ENCODE measurements around the gene NR3C1.

NR3C1 gene

DNA sequence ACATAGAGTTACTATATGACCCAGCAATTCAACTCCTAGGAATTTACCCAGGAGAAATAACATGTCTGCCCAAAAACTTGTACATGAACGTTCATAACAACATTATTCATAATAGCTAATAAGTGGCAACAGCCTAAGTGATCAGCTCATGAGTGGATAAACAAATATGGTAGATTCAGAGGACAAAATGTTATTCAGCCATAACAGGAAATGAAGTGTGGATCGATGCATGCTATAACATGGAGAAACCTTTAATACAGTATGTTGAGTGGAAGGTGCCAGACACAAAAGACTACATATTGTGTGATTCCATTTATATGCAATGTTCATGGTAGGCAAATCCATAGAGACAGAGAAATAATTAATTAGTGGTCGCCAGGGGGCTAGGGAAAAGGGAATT lies 22.3 kb upstream of the NR3C1 start:
- H3K9me3 ChIP-seq (ENCODE audit: control insufficient read depth, low read length), result no peaks in the 10 kb centered on the region
- H3K36me3 ChIP-seq (ENCODE audit: control insufficient read depth, insufficient read depth, low read length), result no peaks in the 10 kb centered on the region
- no peak overlapping the region for H3K4me3 ChIP-seq (ENCODE audit: extremely low read depth, insufficient read depth, low read length, poor library complexity, severe bottlenecking)
- no peaks in the 10 kb centered on the region for H3K4me1 ChIP-seq (ENCODE audit: control insufficient read depth, insufficient read depth, low read length, poor library complexity, severe bottlenecking)
- no peak overlapping the region for H3K27ac ChIP-seq (ENCODE audit: low read depth, low read length, severe bottlenecking)
- 79 to 100% methylated on average over 1 to 2 of the region's 3 CpGs for WGBS, 2 experiments (ENCODE audit: insufficient coverage in 2 of 2)

GRCh38 chr5:143418140-143418866 lies 14.8 kb upstream of the NR3C1 start:
- Histone ChIP-seq H3K4me3 (ENCODE audit: extremely low read depth, insufficient read depth, low read length, poor library complexity, severe bottlenecking) (no peak overlapping the region), H3K36me3 (ENCODE audit: control insufficient read depth, insufficient read depth, low read length) (no peaks in the 10 kb centered on the region), H3K27ac (ENCODE audit: low read depth, low read length, severe bottlenecking) (no peak overlapping the region), H3K4me1 (ENCODE audit: control insufficient read depth, insufficient read depth, low read length, poor library complexity, severe bottlenecking) (peaks cover 5% of the 10 kb centered on the region), H3K9me3 (ENCODE audit: control insufficient read depth, low read length) (no peaks in the 10 kb centered on the region)
- 78 to 88% methylated on average over 1 to 2 of the region's 2 CpGs for WGBS, 2 experiments (ENCODE audit: insufficient coverage in 2 of 2)

DNA sequence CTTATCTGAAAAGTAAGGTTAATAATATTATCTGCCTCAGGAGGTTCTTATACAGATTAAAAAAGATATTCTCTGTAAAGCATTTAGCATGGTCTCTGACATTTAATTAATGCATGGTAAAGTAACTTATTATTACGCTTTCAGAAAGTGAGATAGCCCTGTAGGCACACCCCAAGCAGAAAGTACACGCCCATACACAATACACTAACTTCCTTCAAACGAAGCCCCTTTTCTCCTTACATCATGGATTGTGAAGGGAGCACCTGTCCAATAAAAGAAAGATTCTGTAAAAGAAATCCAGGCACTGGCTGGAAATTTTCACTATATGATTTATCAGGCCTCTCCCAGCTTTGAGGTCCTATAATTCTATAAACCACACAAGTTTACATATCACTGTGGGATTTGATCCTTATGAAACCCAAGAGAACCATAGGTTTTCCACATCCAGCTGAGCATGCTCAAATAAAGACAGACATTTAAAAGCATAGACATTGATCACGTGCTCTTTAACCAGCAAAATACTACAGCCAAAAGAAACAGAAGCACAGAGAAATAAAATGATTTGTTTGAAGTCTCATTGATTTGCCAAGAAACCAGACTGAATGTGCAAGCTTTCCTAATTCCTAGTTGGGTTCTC lies 14.1 kb upstream of the NR3C1 start:
- no peaks in the 10 kb centered on the region for H3K9me3 ChIP-seq (ENCODE audit: control insufficient read depth, low read length)
- 100% methylated on average over 2 of the region's 4 CpGs; no CpG with 5 or more reads in 1 of the 2 experiments for WGBS, 2 experiments (ENCODE audit: insufficient coverage in 2 of 2)
- H3K27ac ChIP-seq (ENCODE audit: low read depth, low read length, severe bottlenecking), result no peak overlapping the region
- H3K4me3 ChIP-seq (ENCODE audit: extremely low read depth, insufficient read depth, low read length, poor library complexity, severe bottlenecking), result no peak overlapping the region
- no peaks in the 10 kb centered on the region for H3K36me3 ChIP-seq (ENCODE audit: control insufficient read depth, insufficient read depth, low read length)
- H3K4me1 ChIP-seq (ENCODE audit: control insufficient read depth, insufficient read depth, low read length, poor library complexity, severe bottlenecking), result peaks cover 10% of the 10 kb centered on the region

DNA sequence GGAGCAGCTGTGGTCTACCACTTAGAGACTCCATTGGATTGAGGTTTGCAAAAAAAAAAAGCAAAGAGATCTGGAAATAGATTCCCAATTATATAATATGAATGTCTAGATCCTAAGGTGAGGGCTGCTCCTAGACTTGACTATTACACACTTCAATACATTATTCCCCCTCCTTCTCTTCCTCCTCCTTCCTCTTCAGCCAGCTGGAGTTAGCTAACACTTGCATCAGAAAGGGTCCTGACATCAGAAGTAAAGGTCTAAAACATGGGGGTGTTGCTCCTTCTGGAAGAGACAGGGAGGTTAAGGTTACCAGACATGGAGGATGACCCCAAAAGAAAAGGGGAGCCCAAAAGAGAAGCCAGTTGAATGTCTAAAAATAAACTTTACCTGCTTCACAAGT lies 12.9 kb upstream of the NR3C1 start:
- Histone ChIP-seq H3K9me3 (ENCODE audit: control insufficient read depth, low read length) (no peaks in the 10 kb centered on the region), H3K4me3 (ENCODE audit: extremely low read depth, insufficient read depth, low read length, poor library complexity, severe bottlenecking) (no peak overlapping the region), H3K27ac (ENCODE audit: low read depth, low read length, severe bottlenecking) (no peak overlapping the region), H3K4me1 (ENCODE audit: control insufficient read depth, insufficient read depth, low read length, poor library complexity, severe bottlenecking) (peaks cover 16% of the 10 kb centered on the region), H3K36me3 (ENCODE audit: control insufficient read depth, insufficient read depth, low read length) (no peaks in the 10 kb centered on the region)

DNA sequence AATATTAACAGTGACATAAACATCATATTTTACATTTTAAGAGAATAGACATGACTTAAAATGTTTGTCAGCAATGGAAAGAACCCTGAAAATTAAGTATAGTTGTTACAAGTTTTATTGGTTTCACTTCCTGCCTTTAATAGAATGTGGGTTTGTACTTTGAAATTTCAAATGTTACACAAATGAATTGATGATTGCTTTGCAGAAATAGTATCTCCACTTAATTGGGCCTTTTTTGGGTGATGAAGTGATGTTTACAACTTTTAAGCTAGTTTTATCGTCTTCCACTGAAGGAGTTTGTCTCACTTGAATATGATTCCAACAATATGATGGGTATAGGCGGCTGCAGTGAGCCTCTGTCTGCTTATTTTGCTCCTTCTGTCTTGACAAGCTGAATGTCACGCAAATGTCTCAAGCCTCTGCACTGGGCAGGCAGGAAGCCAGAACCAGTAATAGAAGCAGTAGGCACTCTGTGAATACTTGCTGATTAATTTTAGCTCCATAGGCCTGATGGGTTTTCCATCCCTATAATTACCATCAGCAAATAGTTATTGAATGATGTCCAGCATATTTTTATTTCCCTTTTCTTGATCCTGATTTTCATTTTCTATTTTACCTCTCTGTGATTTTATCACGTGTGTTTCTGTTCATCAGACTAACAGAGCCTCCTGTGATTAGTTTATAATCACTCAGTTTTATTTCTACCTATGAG lies 10.6 kb upstream of the NR3C1 start:
- Histone ChIP-seq H3K27ac (ENCODE audit: low read depth, low read length, severe bottlenecking) (no peak overlapping the region), H3K4me1 (ENCODE audit: control insufficient read depth, insufficient read depth, low read length, poor library complexity, severe bottlenecking) (peaks cover 16% of the 10 kb centered on the region), H3K36me3 (ENCODE audit: control insufficient read depth, insufficient read depth, low read length) (no peaks in the 10 kb centered on the region), H3K9me3 (ENCODE audit: control insufficient read depth, low read length) (no peaks in the 10 kb centered on the region), H3K4me3 (ENCODE audit: extremely low read depth, insufficient read depth, low read length, poor library complexity, severe bottlenecking) (no peak overlapping the region)
- 94 to 100% methylated on average over 1 to 2 of the region's 4 CpGs for WGBS, 2 experiments (ENCODE audit: insufficient coverage in 2 of 2)

DNA sequence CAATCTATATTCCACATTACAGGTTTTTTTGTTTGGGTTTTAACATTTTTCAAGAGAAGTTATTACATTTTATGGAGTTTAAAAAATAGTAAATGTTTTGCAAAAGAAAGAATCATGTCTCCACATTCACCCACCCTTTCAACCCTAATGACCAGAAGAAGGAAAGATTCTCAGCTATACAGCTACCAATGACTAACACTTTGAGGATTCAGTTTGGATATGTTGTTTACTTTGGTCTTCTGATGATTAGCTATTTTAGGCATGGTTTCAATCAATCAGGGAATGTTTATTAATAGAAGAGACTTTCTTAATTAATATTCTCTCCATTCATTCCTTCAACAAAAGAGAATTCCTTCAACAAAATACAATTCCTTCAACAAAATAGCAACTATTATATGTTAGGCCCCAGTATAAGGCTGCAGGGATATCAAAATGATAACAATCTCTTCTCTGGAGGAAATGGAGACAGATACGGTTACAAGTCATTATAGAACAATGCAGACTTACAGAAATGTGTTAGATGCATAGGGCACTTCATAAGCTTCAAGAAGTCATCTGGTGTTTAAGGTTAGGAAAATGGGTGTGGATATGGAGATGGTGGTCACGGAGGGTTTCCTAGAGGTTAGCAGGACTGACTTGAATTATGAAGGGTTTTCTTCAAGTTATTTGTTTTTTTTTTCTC lies 9.3 kb upstream of the NR3C1 start:
- WGBS, 2 experiments (ENCODE audit: insufficient coverage in 2 of 2), result 80 to 89% methylated on average over 1 of the region's 2 CpGs
- Histone ChIP-seq H3K9me3 (ENCODE audit: control insufficient read depth, low read length) (no peaks in the 10 kb centered on the region), H3K36me3 (ENCODE audit: control insufficient read depth, insufficient read depth, low read length) (no peaks in the 10 kb centered on the region), H3K27ac (ENCODE audit: low read depth, low read length, severe bottlenecking) (peak overlapping the region; percentile 26), H3K4me1 (ENCODE audit: control insufficient read depth, insufficient read depth, low read length, poor library complexity, severe bottlenecking) (peaks cover 16% of the 10 kb centered on the region), H3K4me3 (ENCODE audit: extremely low read depth, insufficient read depth, low read length, poor library complexity, severe bottlenecking) (no peak overlapping the region)

DNA sequence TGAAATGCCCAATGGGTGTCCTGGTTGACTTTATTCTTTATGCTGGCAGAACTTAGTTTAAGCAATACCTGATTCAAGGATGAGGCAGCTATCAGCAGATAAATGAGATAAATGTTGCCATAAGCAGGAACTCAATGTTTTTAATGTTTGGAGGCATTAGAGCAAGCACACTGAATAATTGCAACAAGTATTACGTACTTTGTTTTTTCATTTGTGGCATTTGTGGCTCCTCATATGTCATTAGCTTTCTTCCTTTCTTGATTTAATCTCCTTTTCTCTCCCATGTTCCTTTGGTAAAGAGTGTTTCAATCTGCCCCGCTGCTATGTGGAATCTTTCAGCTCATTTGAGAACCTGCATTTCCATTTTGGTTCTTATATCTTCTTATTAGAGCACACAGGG lies 6.4 kb upstream of the NR3C1 start:
- no peaks in the 10 kb centered on the region for H3K9me3 ChIP-seq (ENCODE audit: control insufficient read depth, low read length)
- no peak overlapping the region for H3K27ac ChIP-seq (ENCODE audit: low read depth, low read length, severe bottlenecking)
- H3K4me3 ChIP-seq (ENCODE audit: extremely low read depth, insufficient read depth, low read length, poor library complexity, severe bottlenecking), result no peak overlapping the region
- no peaks in the 10 kb centered on the region for H3K36me3 ChIP-seq (ENCODE audit: control insufficient read depth, insufficient read depth, low read length)
- H3K4me1 ChIP-seq (ENCODE audit: control insufficient read depth, insufficient read depth, low read length, poor library complexity, severe bottlenecking), result peaks cover 21% of the 10 kb centered on the region
- 100% methylated on average over 1 of the region's 2 CpGs; no CpG with 5 or more reads in 1 of the 2 experiments for WGBS, 2 experiments (ENCODE audit: insufficient coverage in 2 of 2)

GRCh38 chr5:143406408-143406807 lies 2.9 kb upstream of the NR3C1 start:
- WGBS, 2 experiments (ENCODE audit: insufficient coverage in 2 of 2), result no CpG with 5 or more reads among the region's 1 CpG
- Histone ChIP-seq H3K27ac (ENCODE audit: low read depth, low read length, severe bottlenecking) (no peak overlapping the region), H3K36me3 (ENCODE audit: control insufficient read depth, insufficient read depth, low read length) (no peaks in the 10 kb centered on the region), H3K4me3 (ENCODE audit: extremely low read depth, insufficient read depth, low read length, poor library complexity, severe bottlenecking) (no peak overlapping the region), H3K9me3 (ENCODE audit: control insufficient read depth, low read length) (no peaks in the 10 kb centered on the region), H3K4me1 (ENCODE audit: control insufficient read depth, insufficient read depth, low read length, poor library complexity, severe bottlenecking) (peaks cover 9% of the 10 kb centered on the region)

DNA sequence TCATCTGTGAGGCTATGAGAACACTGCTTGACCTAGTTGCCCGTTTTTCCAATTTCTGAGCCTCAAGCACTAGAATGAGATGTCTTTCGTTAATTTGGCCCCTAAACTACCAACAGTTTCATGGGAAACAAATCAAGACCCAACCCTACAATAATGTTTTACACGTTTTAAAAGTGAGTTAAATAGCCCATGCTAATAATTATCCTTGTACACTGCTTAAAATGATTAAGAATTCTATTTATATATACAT lies 2.3 kb upstream of the NR3C1 start:
- Histone ChIP-seq H3K27ac (ENCODE audit: low read depth, low read length, severe bottlenecking) (peak overlapping the region; percentile 95), H3K36me3 (ENCODE audit: control insufficient read depth, insufficient read depth, low read length) (no peaks in the 10 kb centered on the region), H3K9me3 (ENCODE audit: control insufficient read depth, low read length) (no peaks in the 10 kb centered on the region), H3K4me1 (ENCODE audit: control insufficient read depth, insufficient read depth, low read length, poor library complexity, severe bottlenecking) (peaks cover 9% of the 10 kb centered on the region), H3K4me3 (ENCODE audit: extremely low read depth, insufficient read depth, low read length, poor library complexity, severe bottlenecking) (peak overlapping the region; percentile 76)
- WGBS, 2 experiments (ENCODE audit: insufficient coverage in 2 of 2), result 95% methylated on average over 2 of the region's 3 CpGs

GRCh38 chr5:143405063-143405848 lies 1.8 kb upstream of the NR3C1 start:
- 8 to 18% methylated on average over 19 to 42 of the region's 52 CpGs for WGBS, 2 experiments (ENCODE audit: insufficient coverage in 2 of 2)
- Histone ChIP-seq H3K4me3 (ENCODE audit: extremely low read depth, insufficient read depth, low read length, poor library complexity, severe bottlenecking) (peak overlapping the region; percentile 76), H3K27ac (ENCODE audit: low read depth, low read length, severe bottlenecking) (peak overlapping the region; percentile 95), H3K4me1 (ENCODE audit: control insufficient read depth, insufficient read depth, low read length, poor library complexity, severe bottlenecking) (peaks cover 9% of the 10 kb centered on the region), H3K36me3 (ENCODE audit: control insufficient read depth, insufficient read depth, low read length) (no peaks in the 10 kb centered on the region), H3K9me3 (ENCODE audit: control insufficient read depth, low read length) (no peaks in the 10 kb centered on the region)

Data from mesodermal cell (in vitro differentiated cells).